CD8-positive, alpha-beta memory T cell (primary cell): ENCODE data around the gene ZNF530. TPM values are rescaled to one million over a fixed set of nuclear protein-coding genes. Genes with fewer than 3 reads are reported as not detected.

Source experiments
- CTCF ChIA-PET: fragments of 350-600 bp; sonication (Branson Sonifier 250); formaldehyde crosslinking; loops from one replicate; lab custom pipeline; 2021; ENCODE audit warnings: antibody characterized with exemption; lab: Charles Lee
- POLR2A ChIA-PET: fragments of 350-600 bp; sonication (Branson Sonifier 250); formaldehyde crosslinking; loops from one replicate; lab custom pipeline; 2021; ENCODE audit warnings: antibody characterized with exemption; lab: Charles Lee
- DNase-seq, 5 donors: peaks; one replicate each; pipeline versions ENCODE4 v3.0.0 to v3.0.0-alpha.2; 2020 to 2022; ENCODE audit warnings: mixed read lengths in 1 of 5
- H3K27ac ChIP-seq: one replicate; pipeline ENCODE4 v1.7.0; 2013; ENCODE audit warnings: low read depth, mild to moderate bottlenecking, low read length, moderate library complexity
- H3K27me3 ChIP-seq: 2 replicates; pipeline ENCODE4 v1.7.0; 2013; ENCODE audit warnings: low read length, mild to moderate bottlenecking; ENCODE audit not compliant: insufficient read depth, poor library complexity, severe bottlenecking
- H3K36me3 ChIP-seq: 2 replicates; pipeline ENCODE4 v1.7.0; 2013; ENCODE audit warnings: mild to moderate bottlenecking, low read length, moderate library complexity; ENCODE audit not compliant: insufficient read depth
- H3K4me1 ChIP-seq: 2 replicates; pipeline ENCODE4 v1.7.0; 2013; ENCODE audit warnings: mild to moderate bottlenecking, low read length, moderate library complexity; ENCODE audit not compliant: insufficient read depth
- H3K4me3 ChIP-seq: 2 replicates; pipeline ENCODE4 v1.7.0; 2013; ENCODE audit warnings: mild to moderate bottlenecking, low read length
- H3K9me3 ChIP-seq: 2 replicates; pipeline ENCODE4 v1.7.0; 2013; ENCODE audit warnings: mild to moderate bottlenecking, low read length
- H3K27ac Mint-ChIP-seq, 8 donors: one replicate each; pipeline ENCODE4 v1.8.0; 2020 to 2021; ENCODE audit warnings: mixed read lengths in 8 of 8, mild to moderate bottlenecking in 6 of 8, inconsistent platforms in 3 of 8, moderate library complexity in 3 of 8
- H3K27me3 Mint-ChIP-seq, 2 donors: one replicate each; pipeline ENCODE4 v1.8.0; 2020 to 2021; ENCODE audit warnings: mixed read lengths in 2 of 2, mild to moderate bottlenecking in 1 of 2, moderate library complexity in 1 of 2
- H3K36me3 Mint-ChIP-seq, 3 donors: one replicate each; pipeline ENCODE4 v1.8.0; 2020 to 2021; ENCODE audit warnings: mixed read lengths in 3 of 3, inconsistent platforms in 1 of 3, mild to moderate bottlenecking in 1 of 3
- H3K4me1 Mint-ChIP-seq, 3 donors: one replicate each; pipeline ENCODE4 v1.8.0; 2020 to 2021; ENCODE audit warnings: mixed read lengths in 3 of 3, inconsistent platforms in 1 of 3, mild to moderate bottlenecking in 1 of 3
- H3K4me3 Mint-ChIP-seq, 7 donors: one replicate each; pipeline ENCODE4 v1.8.0; 2020 to 2021; ENCODE audit warnings: mixed read lengths in 7 of 7, mild to moderate bottlenecking in 6 of 7, moderate library complexity in 4 of 7, inconsistent platforms in 2 of 7
- H3K9me3 Mint-ChIP-seq, 5 donors: one replicate each; pipeline ENCODE4 v1.8.0; 2020 to 2022; ENCODE audit warnings: mixed read lengths in 5 of 5, mild to moderate bottlenecking in 3 of 5, moderate library complexity in 2 of 5, inconsistent platforms in 1 of 5
- polyA plus RNA-seq: library from polyadenylated mRNA; unstranded; fragments of 300-500 nt; fragmentation: Illumina TruSeq; gene quantifications from one replicate; pipeline ENCODE4 v1.2.3, GENCODE V29; 2021
- total RNA-seq, 2 experiments: library from RNA; stranded (reverse); gene quantifications; one replicate each; pipeline ENCODE4 v1.2.3, GENCODE V29; 2021

The ZNF530 gene
- total and polyA plus RNA-seq, 3 experiments from 2014 or later = 6.2 to 12.6 (median 10.5) TPM

- no peak within 1 kb of the TSS for H3K27ac ChIP-seq
- ChIA-PET POLR2A (interaction anchor here (0.5 to 1.2 kb wide), 3 partner anchors 30 to 749 kb away, joined by 3 to 4 read pairs (median 3); partner anchors contain the start of genes ZNF134 and ZNF587), CTCF (interaction anchor here (1.2 kb wide), 1 partner anchor 30 kb away, joined by 3 read pairs; the partner anchor contains the start of gene ZNF134)
- no peaks in the 10 kb centered on the region for H3K27me3 ChIP-seq
- peaks cover 16 to 70% (median 59%) of the 10 kb centered on the region in 5 donors for H3K9me3 Mint-ChIP-seq
- no peaks in the 10 kb centered on the region for H3K27me3 Mint-ChIP-seq
- peak within 1 kb of the TSS; percentile 88 to 98 (median 91) for H3K4me3 Mint-ChIP-seq
- peaks cover 23% of the 10 kb centered on the region for H3K4me1 ChIP-seq
- peaks cover 29 to 64% (median 45%) of the 10 kb centered on the region in 3 donors for H3K36me3 Mint-ChIP-seq
- H3K4me3 ChIP-seq = peak within 1 kb of the TSS; percentile 71
- H3K9me3 ChIP-seq = peaks cover 30% of the 10 kb centered on the region
- peak; percentile 75 to 94 (median 87) for DNase-seq
- peaks cover 21 to 32% (median 23%) of the 10 kb centered on the region in 3 donors for H3K4me1 Mint-ChIP-seq
- H3K27ac Mint-ChIP-seq = peak within 1 kb of the TSS; percentile 32 to 89 (median 80)
- peaks cover 8% of the 10 kb centered on the region for H3K36me3 ChIP-seq
Measured at GRCh38 chr19:57583521-57584416, 15.9 kb upstream of the ZNF530 start, which contains the start of gene ZIK1. Gene ZIK1 (plus strand): TSS chr19:57584145. CDS start chr19:57584357, 212 bp downstream.

DNA sequence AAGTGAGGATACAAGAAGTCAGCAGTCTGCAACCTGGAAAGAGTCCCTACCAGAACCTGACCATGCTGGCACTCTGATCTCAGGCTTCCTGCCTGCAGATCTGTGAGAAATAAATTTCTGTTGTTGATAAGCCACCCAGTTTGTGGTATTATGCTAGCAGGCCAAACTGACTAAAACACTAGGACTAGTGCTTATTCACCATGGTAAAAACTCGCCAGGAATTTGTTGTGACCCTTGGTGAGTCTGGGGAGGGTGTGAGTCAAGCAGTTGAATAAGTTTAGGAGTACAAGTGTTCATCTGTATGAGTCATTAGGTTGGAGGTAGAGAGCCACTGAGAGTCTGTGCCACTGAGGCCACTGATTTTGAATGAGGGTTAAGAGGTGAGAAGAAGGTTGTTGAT, 12.2 kb upstream of the ZNF530 start:
- CTCF ChIA-PET = no interaction called here
- Mint-ChIP-seq H3K4me3 (no peak overlapping the region), H3K9me3 (peaks cover 24 to 88% (median 81%) of the 10 kb centered on the region in 5 donors), H3K36me3 (peaks cover 39 to 81% (median 78%) of the 10 kb centered on the region in 3 donors), H3K27me3 (peaks cover 0 to 3% of the 10 kb centered on the region in 2 donors), H3K27ac (no peak overlapping the region), H3K4me1 (peaks cover 15 to 24% (median 18%) of the 10 kb centered on the region in 3 donors)
- H3K27me3 ChIP-seq = no peaks in the 10 kb centered on the region
- no peak for DNase-seq
- H3K4me3 ChIP-seq = no peak overlapping the region
- peaks cover 16% of the 10 kb centered on the region for H3K4me1 ChIP-seq
- H3K9me3 ChIP-seq = peaks cover 65% of the 10 kb centered on the region
- POLR2A ChIA-PET = no interaction called here
- H3K36me3 ChIP-seq = peaks cover 27% of the 10 kb centered on the region
- no peak overlapping the region for H3K27ac ChIP-seq

GRCh38 chr19:57599377-57599760, 316 bp upstream of the ZNF530 start:
- peaks cover 25 to 48% (median 31%) of the 10 kb centered on the region in 3 donors for H3K36me3 Mint-ChIP-seq
- peak overlapping the region; percentile 85 to 94 (median 87) for H3K4me3 Mint-ChIP-seq
- peaks cover 9 to 54% (median 40%) of the 10 kb centered on the region in 5 donors for H3K9me3 Mint-ChIP-seq
- POLR2A ChIA-PET = interaction anchor here (0.9 to 1.0 kb wide), 3 partner anchors 15 to 33 kb away, joined by 3 to 4 read pairs (median 3); partner anchors contain the start of genes ZNF134 and ZNF416
- no peaks in the 10 kb centered on the region for H3K27me3 ChIP-seq
- peak overlapping the region in 7 of 8 donors; percentile 44 to 98 (median 78) for H3K27ac Mint-ChIP-seq
- H3K27me3 Mint-ChIP-seq = no peaks in the 10 kb centered on the region
- H3K9me3 ChIP-seq = peaks cover 6% of the 10 kb centered on the region
- CTCF ChIA-PET = no interaction called here
- peak overlapping the region; percentile 79 for H3K4me3 ChIP-seq
- no peak for DNase-seq
- H3K4me1 Mint-ChIP-seq = peaks cover 22 to 34% (median 31%) of the 10 kb centered on the region in 3 donors
- H3K27ac ChIP-seq = no peak overlapping the region
- H3K36me3 ChIP-seq = peaks cover 9% of the 10 kb centered on the region
- H3K4me1 ChIP-seq = peaks cover 15% of the 10 kb centered on the region

GRCh38 chr19:57606931-57607330, 7.2 kb downstream of the ZNF530 start:
- Mint-ChIP-seq H3K36me3 (peaks cover 40 to 73% (median 57%) of the 10 kb centered on the region in 3 donors), H3K9me3 (peaks cover 11 to 88% (median 69%) of the 10 kb centered on the region in 5 donors), H3K4me3 (no peak overlapping the region), H3K27ac (peak overlapping the region in 1 of 8 donors; percentile 33), H3K27me3 (no peaks in the 10 kb centered on the region), H3K4me1 (peaks cover 1 to 6% (median 2%) of the 10 kb centered on the region in 3 donors)
- ChIA-PET CTCF (no interaction called here), POLR2A (no interaction called here)
- no peaks in the 10 kb centered on the region for H3K27me3 ChIP-seq
- DNase-seq = no peak
- no peaks in the 10 kb centered on the region for H3K4me1 ChIP-seq
- H3K36me3 ChIP-seq = peaks cover 30% of the 10 kb centered on the region
- H3K4me3 ChIP-seq = no peak overlapping the region
- H3K27ac ChIP-seq = no peak overlapping the region
- peaks cover 39% of the 10 kb centered on the region for H3K9me3 ChIP-seq

GRCh38 chr19:57611113-57611512, 11.4 kb downstream of the ZNF530 start:
- peaks cover 19 to 25% (median 23%) of the 10 kb centered on the region in 3 donors for H3K4me1 Mint-ChIP-seq
- H3K4me3 Mint-ChIP-seq = peak overlapping the region in 1 of 7 donors; percentile 27
- POLR2A ChIA-PET = no interaction called here
- H3K27me3 Mint-ChIP-seq = no peaks in the 10 kb centered on the region
- no peak overlapping the region for H3K4me3 ChIP-seq
- no peak overlapping the region for H3K27ac ChIP-seq
- CTCF ChIA-PET = no interaction called here
- peaks cover 19 to 55% (median 42%) of the 10 kb centered on the region in 3 donors for H3K36me3 Mint-ChIP-seq
- no peak for DNase-seq
- H3K9me3 Mint-ChIP-seq = peaks cover 21 to 74% (median 56%) of the 10 kb centered on the region in 5 donors
- no peak overlapping the region for H3K27ac Mint-ChIP-seq
- H3K36me3 ChIP-seq = peaks cover 10% of the 10 kb centered on the region
- H3K27me3 ChIP-seq = no peaks in the 10 kb centered on the region
- peaks cover 17% of the 10 kb centered on the region for H3K4me1 ChIP-seq
- H3K9me3 ChIP-seq = peaks cover 31% of the 10 kb centered on the region

DNA sequence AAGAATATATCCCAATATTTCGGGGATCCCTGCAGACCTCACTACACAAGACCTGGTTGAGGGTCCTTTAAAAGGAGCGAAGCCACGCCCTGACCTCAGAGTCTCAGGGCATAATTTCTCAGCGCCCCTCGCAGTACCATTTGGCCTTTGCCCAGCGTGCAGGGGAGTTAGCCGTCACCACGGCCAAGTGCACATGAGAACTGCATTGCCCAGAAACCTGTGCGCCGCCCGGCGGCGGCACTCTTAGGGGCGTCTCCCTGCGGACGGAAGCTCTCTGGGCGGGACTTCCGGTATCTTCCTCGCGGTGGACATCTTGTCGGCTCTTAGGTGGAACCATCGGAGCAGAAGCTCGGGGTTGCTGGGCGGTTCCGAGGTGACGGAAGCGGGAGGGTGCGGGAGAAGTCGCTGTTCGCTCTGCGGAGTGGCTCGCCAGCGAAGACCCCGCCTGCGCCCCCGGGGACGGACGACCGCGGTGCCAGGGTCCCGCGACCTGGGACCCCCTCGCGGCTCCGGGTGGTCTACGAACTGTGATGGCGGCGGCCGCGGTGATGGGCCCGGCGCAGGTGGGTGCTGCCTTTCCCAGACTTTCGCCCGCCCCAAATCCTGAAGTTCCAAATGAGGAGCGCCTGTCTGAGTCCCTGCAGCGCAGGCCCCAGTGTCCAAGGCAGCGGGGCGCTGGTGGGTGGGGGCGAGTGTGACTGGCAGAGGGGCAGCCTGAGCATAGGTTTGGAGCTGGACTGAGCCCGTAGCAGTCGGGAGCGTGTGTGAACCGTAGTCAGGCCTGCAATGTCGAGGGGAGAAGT, 14.5 kb downstream of the ZNF530 start, which contains the start of gene ZNF134:
Gene ZNF134 (plus strand): TSS at position 302 of the 803 bp plus-strand sequence. CDS start 5,227 bp downstream, outside the sequence.
- peaks cover 42 to 74% (median 64%) of the 10 kb centered on the region in 5 donors for H3K9me3 Mint-ChIP-seq
- H3K4me1 Mint-ChIP-seq = peaks cover 35 to 44% (median 39%) of the 10 kb centered on the region in 3 donors
- ChIA-PET POLR2A (interaction anchor here (0.6 to 1.6 kb wide), 8 partner anchors 9 to 441 kb away, joined by 3 to 8 read pairs (median 4); partner anchors contain the start of genes ZIK1, ZNF154, ZNF211 and ZNF417), CTCF (interaction anchor here (1.1 to 1.8 kb wide), 2 partner anchors 19 to 31 kb away, joined by 3 to 9 read pairs; partner anchors contain the start of genes ZIK1 and ZNF211)
- H3K27me3 Mint-ChIP-seq = peaks cover 0 to 1% of the 10 kb centered on the region in 2 donors
- peak within 1 kb of the TSS; percentile 60 to 96 (median 88) for H3K27ac Mint-ChIP-seq
- peak within 1 kb of the TSS; percentile 65 for H3K27ac ChIP-seq
- peaks cover 37 to 61% (median 52%) of the 10 kb centered on the region in 3 donors for H3K36me3 Mint-ChIP-seq
- peak within 1 kb of the TSS; percentile 91 to 98 (median 92) for H3K4me3 Mint-ChIP-seq
- peaks cover 17% of the 10 kb centered on the region for H3K4me1 ChIP-seq
- H3K36me3 ChIP-seq = peaks cover 34% of the 10 kb centered on the region
- peak; percentile 78 to 93 (median 83) for DNase-seq
- peak within 1 kb of the TSS; percentile 62 for H3K4me3 ChIP-seq
- H3K9me3 ChIP-seq = peaks cover 46% of the 10 kb centered on the region
- no peaks in the 10 kb centered on the region for H3K27me3 ChIP-seq

GRCh38 chr19:57615346-57615745, 15.7 kb downstream of the ZNF530 start:
- peak overlapping the region in 3 of 8 donors; percentile 74 to 90 (median 75) for H3K27ac Mint-ChIP-seq

More at GRCh38 chr19:57615346-57615745, 15.7 kb downstream of the ZNF530 start:
- peaks cover 58% of the 10 kb centered on the region for H3K9me3 ChIP-seq
- Mint-ChIP-seq H3K36me3 (peaks cover 49 to 73% (median 64%) of the 10 kb centered on the region in 3 donors), H3K4me3 (peak overlapping the region; percentile 91 to 98 (median 92)), H3K27me3 (peaks cover 0 to 1% of the 10 kb centered on the region in 2 donors), H3K4me1 (peaks cover 37 to 45% (median 44%) of the 10 kb centered on the region in 3 donors), H3K9me3 (peaks cover 53 to 80% (median 74%) of the 10 kb centered on the region in 5 donors)
- DNase-seq = no peak
- no peak overlapping the region for H3K27ac ChIP-seq
- CTCF ChIA-PET = no interaction called here
- peaks cover 17% of the 10 kb centered on the region for H3K4me1 ChIP-seq
- no peaks in the 10 kb centered on the region for H3K27me3 ChIP-seq
- POLR2A ChIA-PET = interaction anchor here (0.6 to 1.3 kb wide), 3 partner anchors 32 to 203 kb away, joined by 3 read pairs; partner anchors contain the start of gene ZNF154
- peaks cover 46% of the 10 kb centered on the region for H3K36me3 ChIP-seq
- H3K4me3 ChIP-seq = peak overlapping the region; percentile 62
